Measurements from ENCODE around the gene FAM171A2. TPM values are rescaled to one million over a fixed set of nuclear protein-coding genes. Genes with fewer than 3 reads are reported as not detected.
"Not testable (repeated sequence)": the region's sequence is repeated elsewhere in the genome, so short reads cannot be mapped to it uniquely, and the experiment has no call there.

Gene FAM171A2
- total RNA-seq = 3.7 and 6.1 TPM in 2 replicates

DNA sequence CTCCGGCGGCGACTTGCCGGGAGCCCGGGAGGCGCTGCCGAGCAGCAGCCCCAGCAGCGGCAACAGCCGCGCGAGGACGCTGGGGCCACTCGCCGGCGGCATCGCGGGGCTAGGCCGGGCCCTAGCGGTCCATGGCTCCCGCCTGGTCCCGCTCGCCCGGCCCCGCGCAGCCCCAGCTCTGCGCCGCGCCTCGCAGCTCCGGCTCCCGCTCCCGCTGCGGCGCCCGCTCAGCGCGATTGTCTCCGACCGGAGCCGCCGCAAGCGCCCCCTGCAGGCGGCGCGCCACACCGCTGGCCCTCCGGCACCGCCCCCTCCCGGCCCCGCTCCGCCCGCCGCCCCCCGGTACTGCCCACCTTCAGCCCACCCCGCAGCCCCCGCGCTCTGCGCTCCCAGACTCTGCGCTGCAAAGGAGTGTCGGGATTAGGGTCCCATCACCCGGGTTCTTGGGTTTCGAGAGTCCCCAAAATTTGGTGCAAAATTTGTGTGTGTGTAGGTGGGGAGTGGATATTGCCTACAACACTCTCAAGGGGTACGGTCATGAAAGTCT is at the start of gene FAM171A2:
Gene FAM171A2, minus strand, starts transcription at position 241 of the 547 bp plus-strand sequence. Its CDS starts 139 bp downstream, at position 102.
- DNase-seq (ENCODE audit: low read depth, low spot score) = no peak

DNA sequence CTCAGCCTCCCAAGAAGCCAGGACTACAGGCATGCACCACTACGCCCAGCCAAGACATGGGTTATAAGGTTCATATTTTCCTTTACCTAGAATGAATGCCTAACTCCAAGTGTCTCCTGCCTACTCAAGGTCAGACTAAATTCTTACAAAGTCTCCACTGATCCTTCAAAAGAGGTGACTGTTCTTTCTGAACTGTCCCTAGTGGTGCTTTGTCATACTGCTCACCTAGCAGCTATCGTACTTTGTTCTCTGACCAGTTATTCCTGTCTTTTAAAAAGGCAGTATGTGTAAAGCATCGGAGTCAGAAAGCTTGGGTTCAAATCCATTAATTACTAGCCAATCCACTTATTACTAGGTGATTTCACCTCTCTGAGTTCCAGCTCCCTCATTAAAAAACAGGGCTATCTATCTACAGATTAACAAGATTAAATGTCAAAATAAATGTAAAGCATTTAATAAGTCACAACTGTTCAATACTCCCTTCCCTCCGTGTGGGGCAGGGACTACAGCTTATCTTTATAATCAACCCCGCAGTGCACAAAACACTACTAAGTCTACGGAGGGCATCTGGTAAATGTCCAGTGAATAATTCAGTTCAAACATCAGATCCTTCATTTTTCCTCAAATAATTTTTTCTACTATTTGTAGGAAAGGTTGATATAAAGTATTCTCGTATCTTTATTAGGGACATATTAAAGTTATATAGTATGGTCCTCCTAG is 45.8 kb upstream of the FAM171A2 start:
- DNase-seq (ENCODE audit: low read depth, low spot score) = no peak

GRCh38 chr17:44408786-44409185 is 45.1 kb upstream of the FAM171A2 start:
- no peak for DNase-seq (ENCODE audit: low read depth, low spot score)

GRCh38 chr17:44402564-44403172 is 39.0 kb upstream of the FAM171A2 start:
- DNase-seq (ENCODE audit: low read depth, low spot score) = no peak

DNA sequence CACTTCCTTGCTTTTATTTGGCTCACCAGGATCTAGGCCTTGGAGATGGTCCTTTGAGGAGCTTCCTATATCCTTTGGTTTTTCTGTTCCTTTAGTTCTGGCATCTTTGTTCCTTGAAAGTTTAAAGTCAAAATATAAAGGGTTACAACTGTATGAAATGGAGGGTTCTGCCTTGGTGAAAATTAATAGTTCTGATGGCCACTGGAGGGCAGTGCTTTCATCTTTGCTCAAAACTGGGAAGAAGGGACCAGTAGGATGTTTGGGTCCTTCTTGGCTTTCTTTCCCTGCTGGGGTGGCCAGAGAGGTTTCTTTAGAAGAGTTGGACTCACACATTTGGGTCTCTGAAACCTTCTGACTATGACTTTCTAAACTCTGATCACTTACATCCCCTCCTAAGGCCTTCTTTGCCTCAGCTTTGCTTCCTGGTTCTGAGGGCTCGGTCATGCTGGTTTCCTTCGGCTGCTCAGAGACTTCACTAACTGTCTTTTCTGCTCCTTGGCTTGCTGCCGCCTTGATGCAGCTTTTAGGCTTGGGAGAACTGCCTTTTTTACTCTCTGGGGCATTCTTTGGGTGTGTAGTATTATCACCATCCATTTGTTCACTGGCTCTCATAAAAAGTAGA is 36.7 kb upstream of the FAM171A2 start:
- no peak for DNase-seq (ENCODE audit: low read depth, low spot score)

DNA sequence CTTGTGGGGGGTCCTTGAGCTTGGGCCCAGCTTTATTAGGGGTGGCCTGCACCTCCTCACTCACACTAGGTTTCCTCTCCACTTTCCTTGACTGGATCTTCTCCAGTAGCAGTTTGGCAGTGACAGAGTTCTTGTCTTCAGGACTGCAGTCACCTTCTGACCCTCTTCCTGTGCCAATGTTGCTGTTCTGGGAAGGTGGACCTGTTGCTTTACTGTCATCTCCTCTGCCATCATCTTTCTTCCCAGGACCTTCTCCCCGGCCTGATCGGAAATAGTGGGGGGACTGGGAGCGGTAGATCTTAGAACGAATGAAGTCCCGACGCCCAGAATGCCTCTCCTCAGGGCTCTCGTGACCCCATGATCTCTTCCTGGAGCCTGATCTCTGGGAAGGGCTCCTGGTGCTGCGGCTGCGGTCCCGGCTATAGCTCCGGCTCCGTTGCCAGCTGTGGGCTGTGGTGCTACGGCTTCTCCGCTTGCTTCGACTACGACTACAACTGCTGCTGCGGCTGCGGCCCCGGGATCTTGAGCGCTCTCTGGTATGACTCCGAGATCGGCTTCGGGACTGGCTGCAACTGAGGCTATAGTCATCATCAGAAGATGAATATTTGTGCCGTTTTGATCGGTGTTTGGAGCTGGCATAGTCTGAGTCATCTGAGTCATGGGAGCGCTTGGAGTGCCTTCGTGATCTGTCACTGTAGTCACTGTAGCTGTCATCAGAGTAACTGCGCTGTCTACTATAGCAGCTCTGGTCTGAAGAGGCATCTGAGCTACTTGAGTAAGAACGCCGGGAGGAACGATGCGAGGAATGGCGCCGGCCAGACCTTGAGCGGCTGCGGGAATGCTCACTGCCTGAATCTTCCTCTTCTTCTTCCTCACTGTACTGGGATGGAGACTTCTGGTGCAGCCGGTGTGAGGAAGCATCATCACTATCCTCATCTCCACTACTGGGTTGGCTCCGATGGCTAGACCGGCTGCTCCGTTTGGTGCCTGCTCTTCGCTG is 35.3 kb upstream of the FAM171A2 start:
- no peak for DNase-seq (ENCODE audit: low read depth, low spot score)

GRCh38 chr17:44397479-44398440 is 34.1 kb upstream of the FAM171A2 start:
- DNase-seq (ENCODE audit: low read depth, low spot score) = no peak

DNA sequence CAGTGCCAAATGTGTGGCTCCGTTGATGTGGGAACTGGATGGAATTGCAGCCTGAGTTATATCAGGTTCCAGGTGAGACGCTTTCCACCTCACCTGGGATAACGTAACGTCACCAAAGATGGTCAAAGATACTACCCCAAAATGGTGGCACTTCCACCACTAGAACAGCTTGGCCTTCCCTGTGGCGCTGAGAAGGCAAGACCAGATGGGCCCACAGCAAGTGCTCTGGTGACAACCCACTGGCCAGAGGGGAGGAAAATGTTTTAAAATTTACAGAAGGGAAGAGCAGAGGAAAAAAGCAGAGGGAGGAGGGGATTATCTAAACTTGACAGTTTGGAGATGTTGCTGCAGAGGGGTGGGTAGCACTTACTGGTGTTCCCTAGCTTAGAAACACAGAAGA is 33.3 kb upstream of the FAM171A2 start:
- no peak for DNase-seq (ENCODE audit: low read depth, low spot score)

- DNase-seq (ENCODE audit: low read depth, low spot score) = no peak
Measured at GRCh38 chr17:44394833-44395232, 31.2 kb upstream of the FAM171A2 start.

DNA sequence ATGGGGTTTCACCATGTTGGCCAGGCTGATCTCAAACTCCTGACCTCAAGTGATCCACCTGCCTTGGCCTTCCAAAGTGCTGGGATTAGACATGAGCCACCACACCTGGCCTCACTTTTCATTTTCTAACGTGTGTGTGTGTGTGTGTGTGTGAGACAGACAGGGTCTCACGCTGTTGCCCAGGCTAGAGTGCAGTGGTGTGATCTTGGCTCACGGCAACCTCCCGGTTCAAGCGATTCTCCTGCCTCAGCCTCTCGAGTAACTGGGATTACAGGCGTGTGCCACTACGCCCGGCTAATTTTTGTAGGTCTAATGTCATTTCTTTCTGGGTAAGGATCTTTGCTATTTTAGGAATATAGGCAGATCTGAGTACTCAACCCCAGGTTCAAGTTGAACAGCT is 30.5 kb upstream of the FAM171A2 start:
- not testable (repeated sequence) for DNase-seq (ENCODE audit: low read depth, low spot score)

GRCh38 chr17:44390250-44390870 is 26.7 kb upstream of the FAM171A2 start:
- no peak for DNase-seq (ENCODE audit: low read depth, low spot score)

DNA sequence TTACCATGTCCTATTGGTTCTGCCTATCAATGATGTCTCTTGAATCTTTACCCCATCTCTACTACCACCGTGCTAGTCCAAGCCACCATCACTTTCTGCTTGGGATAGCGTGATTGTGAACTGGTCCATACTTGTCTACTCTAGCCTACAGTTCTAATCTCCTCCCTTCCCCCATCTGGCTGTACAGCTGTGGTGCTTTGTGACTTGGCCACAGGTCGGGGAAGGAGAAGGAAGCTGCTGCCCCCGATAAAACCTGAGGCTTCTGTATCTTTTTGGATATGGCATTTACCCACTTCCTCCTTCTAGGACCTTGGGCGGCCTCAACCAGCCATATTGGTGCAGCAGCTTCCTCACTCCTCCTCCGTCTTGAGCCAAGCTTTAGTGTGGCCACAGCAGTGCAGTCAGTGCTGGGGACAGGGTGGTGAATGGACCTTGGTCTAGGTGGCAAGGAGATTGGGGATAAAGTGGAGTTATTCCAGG is 26.1 kb upstream of the FAM171A2 start:
- no peak for DNase-seq (ENCODE audit: low read depth, low spot score)

DNA sequence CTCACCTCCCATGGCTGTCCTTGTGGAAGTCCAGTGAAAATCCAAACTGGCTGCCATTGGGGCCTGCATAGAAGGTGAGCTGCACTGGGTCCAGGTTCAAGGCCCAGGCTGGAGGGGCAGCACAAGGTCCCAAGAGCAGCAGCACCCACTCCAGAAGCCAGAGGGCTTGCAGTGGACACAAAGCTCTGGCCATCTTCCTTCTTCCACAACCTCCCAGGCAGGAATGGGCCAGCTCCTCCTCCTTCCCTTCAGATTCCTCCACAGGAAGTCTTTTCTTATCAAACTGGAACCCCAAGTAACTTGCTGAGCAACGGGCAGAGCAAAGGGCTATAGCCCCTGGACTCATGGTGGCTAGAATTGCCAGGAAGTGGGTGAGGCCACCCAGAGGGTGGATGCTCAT is 25.6 kb upstream of the FAM171A2 start, which contains the start of gene ITGA2B:
Gene ITGA2B, minus strand, starts transcription at position 369 of the 400 bp plus-strand sequence. Its CDS starts 176 bp downstream, at position 193.
- DNase-seq (ENCODE audit: low read depth, low spot score) = no peak

DNA sequence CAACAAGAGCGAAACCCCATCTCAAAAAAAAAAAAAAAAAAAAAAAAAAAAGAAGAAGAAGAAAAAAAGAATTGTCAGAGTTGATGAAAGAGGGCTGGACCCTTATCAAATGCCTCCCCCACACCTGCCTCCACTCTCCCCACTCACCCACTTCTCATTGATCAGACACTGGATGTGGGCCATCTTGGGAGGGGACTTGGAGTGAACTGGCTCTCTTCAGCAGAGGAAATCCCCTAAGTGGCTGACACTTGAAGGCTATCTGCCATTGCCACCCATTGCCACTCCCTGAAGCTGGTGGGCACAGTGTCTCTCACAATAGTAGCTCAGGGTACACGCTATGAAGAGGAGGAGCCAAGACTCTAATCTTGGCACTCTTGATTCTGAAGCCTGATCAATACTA is 24.2 kb upstream of the FAM171A2 start:
- DNase-seq (ENCODE audit: low read depth, low spot score) = no peak

GRCh38 chr17:44386182-44386525 is 22.5 kb upstream of the FAM171A2 start:
- no peak for DNase-seq (ENCODE audit: low read depth, low spot score)

DNA sequence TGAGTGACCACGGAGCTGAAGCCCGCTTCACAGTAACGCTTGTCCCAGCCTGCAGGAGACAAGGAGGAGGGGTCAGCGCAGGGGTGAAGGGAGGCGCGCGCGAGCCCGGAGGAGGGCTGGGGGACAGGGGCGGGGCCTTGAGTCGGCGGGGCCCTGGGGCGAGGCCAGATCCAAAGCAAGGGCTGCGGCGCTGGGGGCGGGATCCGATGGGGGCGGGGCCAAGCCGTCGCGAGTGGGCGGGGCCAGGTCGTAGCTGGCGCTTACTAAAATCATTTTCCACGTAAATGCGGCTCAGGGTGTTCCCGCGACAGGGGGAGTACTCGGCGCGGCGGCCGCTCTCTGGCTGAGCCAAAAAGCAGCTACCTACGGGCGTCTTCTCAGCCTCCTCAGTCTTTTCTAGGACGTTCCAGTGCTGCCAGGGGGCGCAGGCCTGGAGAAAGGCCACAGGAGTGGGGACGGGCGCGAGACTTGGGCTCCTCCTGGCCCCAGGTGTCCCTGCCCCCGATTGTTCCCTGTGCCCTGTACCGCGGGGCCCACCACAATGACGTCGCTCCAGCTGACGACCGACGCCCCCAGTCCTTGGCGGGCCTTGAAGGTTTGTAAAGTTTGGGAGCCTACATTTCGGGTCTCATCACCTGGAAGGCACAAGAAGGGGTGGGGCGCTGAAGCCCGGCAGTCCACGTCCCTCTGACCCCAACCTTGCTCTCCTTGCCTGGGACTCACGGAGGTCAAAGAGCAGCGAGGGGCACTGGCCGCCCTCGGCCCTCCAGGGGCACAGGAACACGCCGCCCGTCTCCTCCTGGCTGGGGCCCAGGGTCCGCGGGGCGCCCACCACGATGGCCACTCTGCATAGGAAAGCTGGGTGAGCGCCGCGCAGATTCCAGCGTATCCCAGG is 21.9 kb upstream of the FAM171A2 start:
- no peak for DNase-seq (ENCODE audit: low read depth, low spot score)

GRCh38 chr17:44384823-44385286 is 21.2 kb upstream of the FAM171A2 start:
- DNase-seq (ENCODE audit: low read depth, low spot score) = no peak

DNA sequence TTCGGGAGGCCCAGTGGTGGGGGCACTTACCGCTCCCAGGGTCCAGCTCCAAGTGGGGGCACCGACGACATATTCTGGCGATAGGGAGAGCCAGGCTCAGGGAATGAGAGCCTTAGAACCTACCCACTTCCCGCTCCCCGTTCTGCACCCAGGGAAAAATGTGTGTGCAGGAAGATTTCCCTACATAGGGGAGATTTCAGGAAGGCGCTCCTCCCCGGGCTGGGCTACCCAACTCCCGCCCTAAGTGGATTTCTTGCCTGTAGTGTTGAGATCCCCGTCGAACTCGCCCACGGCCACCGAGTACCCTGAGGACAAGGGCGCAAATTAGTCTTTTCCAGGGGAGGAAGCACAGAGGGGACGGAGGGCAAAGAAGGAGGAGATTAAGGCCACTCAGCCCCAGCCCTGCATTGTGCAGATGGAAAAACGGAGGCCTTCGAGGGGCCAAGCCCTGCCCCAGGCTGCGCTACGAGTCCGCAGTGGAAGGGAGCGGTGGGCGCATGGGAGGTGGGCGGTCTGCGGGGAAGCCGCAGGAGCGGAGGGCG is 20.7 kb upstream of the FAM171A2 start:
- no peak for DNase-seq (ENCODE audit: low read depth, low spot score)
